ENCODE measurements around the gene PTTG1IP.
A peak's percentile ranks its signal among the peaks of the same experiment; 100 is the strongest.

PTTG1IP gene

DNA sequence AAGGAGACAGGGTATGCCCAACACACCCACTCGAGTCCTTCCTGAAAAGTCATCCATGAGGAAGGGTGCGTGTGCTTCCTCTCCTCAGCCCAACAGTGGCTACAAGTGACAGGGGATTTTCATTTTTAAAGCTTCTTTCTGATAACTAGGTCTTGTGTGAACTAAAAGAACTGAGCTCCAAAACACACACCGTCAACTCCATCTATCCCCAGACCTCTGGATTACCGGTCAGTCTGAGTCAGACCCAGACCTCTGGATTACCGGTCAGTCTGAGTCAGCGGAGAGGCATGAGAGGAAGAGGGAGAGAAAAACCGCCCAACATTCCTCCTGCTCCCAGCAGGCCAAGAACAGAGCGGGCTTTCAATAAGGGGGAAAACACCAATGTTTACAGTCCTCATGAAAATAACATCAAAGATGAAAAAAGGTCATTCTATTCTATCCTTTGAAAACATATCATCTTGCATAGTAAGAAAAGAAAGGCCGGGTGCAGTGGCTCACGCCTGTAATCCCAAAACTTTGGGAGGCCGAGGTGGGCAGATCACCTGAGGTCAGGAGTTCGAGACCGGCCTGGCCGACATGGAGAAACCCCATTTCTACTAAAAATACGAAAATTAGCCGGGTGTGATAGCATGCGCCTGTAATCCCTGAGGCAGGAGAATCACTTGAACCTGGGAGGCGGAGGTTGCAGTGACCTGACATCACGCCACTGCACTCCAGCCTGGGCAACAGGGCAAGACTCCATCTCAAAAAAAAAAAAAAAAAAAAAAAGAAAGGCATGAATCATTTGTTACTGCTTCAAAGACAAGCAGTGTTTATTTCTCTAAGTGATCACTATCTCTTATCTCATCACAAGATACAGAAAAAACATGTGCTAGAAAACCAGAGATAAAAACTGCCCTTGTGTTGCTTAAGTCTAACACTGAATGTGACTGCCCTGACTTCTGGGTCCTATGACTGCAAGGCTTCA lies 3.4 kb downstream of the PTTG1IP start:
- Histone ChIP-seq H3K79me2 (ENCODE audit: control insufficient read depth, low read length) (peaks cover 77% of the 10 kb centered on the region), H3K9me2 (replicated peaks; ENCODE audit: control insufficient read depth, low read length) (no peaks in the 10 kb centered on the region), H3K4me3 (ENCODE audit: low read length) (no peak overlapping the region), H3K9me3 (ENCODE audit: control insufficient read depth, insufficient read depth, low read length) (no peaks in the 10 kb centered on the region), H3K36me3 (ENCODE audit: control insufficient read depth, low read length) (peaks cover 3% of the 10 kb centered on the region; the same call in 1 of the 2 replicates), H3F3A (ENCODE audit: control insufficient read depth, insufficient read depth) (peaks cover 8% of the 10 kb centered on the region; the same call in 1 of the 2 replicates), H3K4me2 (ENCODE audit: low read length) (no peak overlapping the region), H3K4me1 (ENCODE audit: control insufficient read depth, low read length) (peaks cover 50% of the 10 kb centered on the region), H3K27ac (ENCODE audit: low read depth, low read length) (no peak overlapping the region), H4K20me1 (ENCODE audit: control insufficient read depth, insufficient read depth, low read depth, low read length) (peaks cover 27% of the 10 kb centered on the region), H3K27me3 (ENCODE audit: control insufficient read depth, low read length) (peaks cover 12% of the 10 kb centered on the region)
- TF ChIP-seq, protein P1, sequence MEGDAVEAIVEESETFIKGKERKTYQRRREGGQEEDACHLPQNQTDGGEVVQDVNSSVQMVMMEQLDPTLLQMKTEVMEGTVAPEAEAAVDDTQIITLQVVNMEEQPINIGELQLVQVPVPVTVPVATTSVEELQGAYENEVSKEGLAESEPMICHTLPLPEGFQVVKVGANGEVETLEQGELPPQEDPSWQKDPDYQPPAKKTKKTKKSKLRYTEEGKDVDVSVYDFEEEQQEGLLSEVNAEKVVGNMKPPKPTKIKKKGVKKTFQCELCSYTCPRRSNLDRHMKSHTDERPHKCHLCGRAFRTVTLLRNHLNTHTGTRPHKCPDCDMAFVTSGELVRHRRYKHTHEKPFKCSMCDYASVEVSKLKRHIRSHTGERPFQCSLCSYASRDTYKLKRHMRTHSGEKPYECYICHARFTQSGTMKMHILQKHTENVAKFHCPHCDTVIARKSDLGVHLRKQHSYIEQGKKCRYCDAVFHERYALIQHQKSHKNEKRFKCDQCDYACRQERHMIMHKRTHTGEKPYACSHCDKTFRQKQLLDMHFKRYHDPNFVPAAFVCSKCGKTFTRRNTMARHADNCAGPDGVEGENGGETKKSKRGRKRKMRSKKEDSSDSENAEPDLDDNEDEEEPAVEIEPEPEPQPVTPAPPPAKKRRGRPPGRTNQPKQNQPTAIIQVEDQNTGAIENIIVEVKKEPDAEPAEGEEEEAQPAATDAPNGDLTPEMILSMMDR (IDR thresholded peaks at IDR 0.05; ENCODE audit: low read depth, low read length, poor library complexity, severe bottlenecking): no peak
- TF ChIP-seq EZH2phosphoT487 (IDR thresholded peaks at IDR 0.05; ENCODE audit: borderline replicate concordance, low read length): no peak

DNA sequence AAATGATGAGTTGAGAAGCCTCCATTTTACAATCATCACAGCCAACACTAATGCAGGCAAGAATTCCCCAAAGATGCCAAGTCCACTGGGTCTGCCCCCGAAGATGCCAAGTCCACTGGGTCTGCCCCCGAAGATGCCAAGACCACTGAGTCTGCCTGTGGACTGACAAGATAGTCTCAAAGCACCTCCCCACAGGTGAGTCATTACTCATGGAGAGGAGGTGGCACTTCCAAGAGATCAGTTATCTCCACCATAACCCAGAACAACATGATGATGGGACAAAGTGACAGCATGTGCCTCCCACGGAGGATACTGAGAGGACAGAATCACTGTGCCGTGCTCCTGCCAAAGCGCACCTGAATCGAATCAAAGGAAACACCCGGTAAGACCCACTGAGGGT lies 4.8 kb downstream of the PTTG1IP start:
- no peak overlapping the region for H3K27ac ChIP-seq (ENCODE audit: low read depth, low read length)
- TF ChIP-seq, protein P1 (IDR thresholded peaks at IDR 0.05; ENCODE audit: low read depth, low read length, poor library complexity, severe bottlenecking): no peak
- TF ChIP-seq EZH2phosphoT487 (IDR thresholded peaks at IDR 0.05; ENCODE audit: borderline replicate concordance, low read length): no peak
- peaks cover 37% of the 10 kb centered on the region for H3K4me1 ChIP-seq (ENCODE audit: control insufficient read depth, low read length)
- peaks cover 77% of the 10 kb centered on the region for H3K79me2 ChIP-seq (ENCODE audit: control insufficient read depth, low read length)
- no peaks in the 10 kb centered on the region for H3F3A ChIP-seq (ENCODE audit: control insufficient read depth, insufficient read depth)
- H3K27me3 ChIP-seq (ENCODE audit: control insufficient read depth, low read length): no peaks in the 10 kb centered on the region
- no peaks in the 10 kb centered on the region for H3K9me3 ChIP-seq (ENCODE audit: control insufficient read depth, insufficient read depth, low read length)
- H3K36me3 ChIP-seq (ENCODE audit: control insufficient read depth, low read length): peaks cover 8% of the 10 kb centered on the region; the same call in 1 of the 2 replicates
- no peak overlapping the region for H3K4me3 ChIP-seq (ENCODE audit: low read length)
- H3K4me2 ChIP-seq (ENCODE audit: low read length): peak overlapping the region; percentile 15; the same call in 1 of the 2 replicates
- H3K9me2 ChIP-seq (replicated peaks; ENCODE audit: control insufficient read depth, low read length): no peaks in the 10 kb centered on the region
- H4K20me1 ChIP-seq (ENCODE audit: control insufficient read depth, insufficient read depth, low read depth, low read length): peaks cover 27% of the 10 kb centered on the region

- no peaks in the 10 kb centered on the region for H3F3A ChIP-seq (ENCODE audit: control insufficient read depth, insufficient read depth)
- no peaks in the 10 kb centered on the region for H3K27me3 ChIP-seq (ENCODE audit: control insufficient read depth, low read length)
- H3K9me2 ChIP-seq (replicated peaks; ENCODE audit: control insufficient read depth, low read length): no peaks in the 10 kb centered on the region
- no peaks in the 10 kb centered on the region for H3K9me3 ChIP-seq (ENCODE audit: control insufficient read depth, insufficient read depth, low read length)
- H4K20me1 ChIP-seq (ENCODE audit: control insufficient read depth, insufficient read depth, low read depth, low read length): peaks cover 27% of the 10 kb centered on the region
- no peak overlapping the region for H3K4me3 ChIP-seq (ENCODE audit: low read length)
- peaks cover 79% of the 10 kb centered on the region for H3K79me2 ChIP-seq (ENCODE audit: control insufficient read depth, low read length)
- H3K36me3 ChIP-seq (ENCODE audit: control insufficient read depth, low read length): peaks cover 8% of the 10 kb centered on the region; the same call in 1 of the 2 replicates
- peaks cover 37% of the 10 kb centered on the region for H3K4me1 ChIP-seq (ENCODE audit: control insufficient read depth, low read length)
- no peak overlapping the region for H3K27ac ChIP-seq (ENCODE audit: low read depth, low read length)
- H3K4me2 ChIP-seq (ENCODE audit: low read length): peak overlapping the region; percentile 15; the same call in 1 of the 2 replicates
- TF ChIP-seq, protein P1 (IDR thresholded peaks at IDR 0.05; ENCODE audit: low read depth, low read length, poor library complexity, severe bottlenecking): no peak
- TF ChIP-seq EZH2phosphoT487 (IDR thresholded peaks at IDR 0.05; ENCODE audit: borderline replicate concordance, low read length): no peak
Observed at GRCh38 chr21:44867999-44868700, 5.3 kb downstream of the PTTG1IP start.
